Activated CD8-positive, alpha-beta T cell treated with anti-CD3 and anti-CD28 coated beads for 36 hours (primary cell): ENCODE results near the gene BOLA2B. TPM values are rescaled to one million over a fixed set of nuclear protein-coding genes. Genes with fewer than 3 reads are reported as not detected.

Experiments
- ATAC-seq: fragments of 200-7000 bp; cut with Tn5 transposase; one replicate; pipeline ENCODE4 v1.10.0; 2021; ENCODE audit warnings: mild to moderate bottlenecking, moderate library complexity
- CTCF ChIA-PET: fragments of 350-600 bp; sonication (Branson Sonifier 250); formaldehyde crosslinking; loops from one replicate; lab custom pipeline; 2021; ENCODE audit warnings: antibody characterized with exemption; lab: Charles Lee
- POLR2A ChIA-PET: fragments of 350-600 bp; sonication (Branson Sonifier 250); formaldehyde crosslinking; loops from one replicate; lab custom pipeline; 2021; ENCODE audit warnings: antibody characterized with exemption; lab: Charles Lee
- DNase-seq: peaks from one replicate; pipeline ENCODE4 v3.0.0-alpha.2; 2020
- H3K27ac Mint-ChIP-seq: one replicate; pipeline ENCODE4 v1.8.0; 2021; ENCODE audit warnings: mild to moderate bottlenecking, mixed read lengths
- H3K27me3 Mint-ChIP-seq: one replicate; pipeline ENCODE4 v1.8.0; 2021; ENCODE audit warnings: mixed read lengths
- H3K36me3 Mint-ChIP-seq: one replicate; pipeline ENCODE4 v1.8.0; 2021; ENCODE audit warnings: low read depth, mixed read lengths
- H3K4me1 Mint-ChIP-seq: one replicate; pipeline ENCODE4 v1.8.0; 2021; ENCODE audit warnings: low read depth, mixed read lengths
- H3K4me3 Mint-ChIP-seq: one replicate; pipeline ENCODE4 v1.8.0; 2021; ENCODE audit warnings: mild to moderate bottlenecking, moderate library complexity, mixed read lengths
- H3K9me3 Mint-ChIP-seq: one replicate; pipeline ENCODE4 v1.8.0; 2021; ENCODE audit warnings: mixed read lengths
- CTCF ChIP-seq: fragments of 200-600 bp; IDR thresholded peaks from one replicate; pipeline ENCODE4 v1.8.0; 2022; ENCODE audit warnings: antibody characterized with exemption, mild to moderate bottlenecking
- intact Hi-C: fragments of 100-400 bp; cut with micrococcal nuclease; formaldehyde crosslinking; loops from one replicate; pipeline ENCODE4 v1.10.0; 2022
- total RNA-seq, 2 experiments: library from RNA; stranded (reverse); gene quantifications; one replicate each; pipeline ENCODE4 v1.2.3, GENCODE V29; 2021

The BOLA2B gene
- total RNA-seq, 2 experiments from 2014 or later = 248 to 254 TPM

- H3K27ac Mint-ChIP-seq = no peak overlapping the region
- H3K36me3 Mint-ChIP-seq = no peaks in the 10 kb centered on the region
- ChIA-PET CTCF (no interaction called here), POLR2A (no interaction called here)
- ATAC-seq (no peak), DNase-seq (no peak)
- H3K9me3 Mint-ChIP-seq = no peaks in the 10 kb centered on the region
- intact Hi-C loops = no loop called here
- H3K4me3 Mint-ChIP-seq = no peak overlapping the region
- H3K27me3 Mint-ChIP-seq = no peaks in the 10 kb centered on the region
- peaks cover under 1% of the 10 kb centered on the region for H3K4me1 Mint-ChIP-seq
- TF ChIP-seq CTCF = no peak
Observed at GRCh38 chr16:30157214-30157613, 36.3 kb downstream of the BOLA2B start.

GRCh38 chr16:30155188-30155587 lies 38.3 kb downstream of the BOLA2B start:
- ATAC-seq (no peak), DNase-seq (no peak)
- no peak overlapping the region for H3K4me3 Mint-ChIP-seq
- H3K27ac Mint-ChIP-seq = no peak overlapping the region
- H3K9me3 Mint-ChIP-seq = no peaks in the 10 kb centered on the region
- CTCF ChIA-PET = no interaction called here
- TF ChIP-seq CTCF = no peak
- POLR2A ChIA-PET = interaction anchor here (0.9 kb wide), 2 partner anchors 12 to 28 kb away, joined by 3 to 4 read pairs; partner anchors contain the start of gene CORO1A
- intact Hi-C loops = no loop called here
- H3K4me1 Mint-ChIP-seq = no peaks in the 10 kb centered on the region
- no peaks in the 10 kb centered on the region for H3K36me3 Mint-ChIP-seq
- no peaks in the 10 kb centered on the region for H3K27me3 Mint-ChIP-seq

GRCh38 chr16:30152517-30152916 lies 40.9 kb downstream of the BOLA2B start:
- Mint-ChIP-seq H3K36me3 (peaks cover 3% of the 10 kb centered on the region), H3K27me3 (no peaks in the 10 kb centered on the region), H3K27ac (no peak overlapping the region), H3K4me3 (no peak overlapping the region), H3K4me1 (no peaks in the 10 kb centered on the region), H3K9me3 (peaks cover 6% of the 10 kb centered on the region)
- no peak for DNase-seq
- no peak for TF ChIP-seq CTCF
- intact Hi-C loops = no loop called here
- CTCF ChIA-PET = no interaction called here
- ATAC-seq = no peak
- POLR2A ChIA-PET = interaction anchor here (0.6 kb wide), 1 partner anchor 29 kb away, joined by 3 read pairs; no protein-coding TSS in a partner anchor

GRCh38 chr16:30151091-30151490 lies 42.4 kb downstream of the BOLA2B start:
- ATAC-seq = no peak
- POLR2A ChIA-PET = no interaction called here
- H3K36me3 Mint-ChIP-seq = peaks cover 3% of the 10 kb centered on the region
- DNase-seq = no peak
- H3K27ac Mint-ChIP-seq = no peak overlapping the region
- CTCF ChIA-PET = interaction anchor here (1.1 kb wide), 1 partner anchor 56 kb away, joined by 3 read pairs; no protein-coding TSS in a partner anchor
- peaks cover 6% of the 10 kb centered on the region for H3K9me3 Mint-ChIP-seq
- H3K4me3 Mint-ChIP-seq = no peak overlapping the region
- no peak for TF ChIP-seq CTCF
- no peaks in the 10 kb centered on the region for H3K4me1 Mint-ChIP-seq
- H3K27me3 Mint-ChIP-seq = no peaks in the 10 kb centered on the region
- intact Hi-C loops = no loop called here

GRCh38 chr16:30149250-30149930 lies 44.1 kb downstream of the BOLA2B start:
- ATAC-seq = no peak
- CTCF ChIA-PET = no interaction called here
- no peaks in the 10 kb centered on the region for H3K27me3 Mint-ChIP-seq
- peaks cover 3% of the 10 kb centered on the region for H3K4me1 Mint-ChIP-seq
- POLR2A ChIA-PET = no interaction called here
- peaks cover 6% of the 10 kb centered on the region for H3K9me3 Mint-ChIP-seq
- DNase-seq = no peak
- H3K36me3 Mint-ChIP-seq = peaks cover 3% of the 10 kb centered on the region
- TF ChIP-seq CTCF = no peak
- H3K4me3 Mint-ChIP-seq = no peak overlapping the region
- intact Hi-C loops = no loop called here
- no peak overlapping the region for H3K27ac Mint-ChIP-seq
